Measurements from ENCODE around the gene BLMH. TPM values are rescaled to one million over a fixed set of nuclear protein-coding genes. Genes with fewer than 3 reads are reported as not detected.
"Not testable (repeated sequence)": the region's sequence is repeated elsewhere in the genome, so short reads cannot be mapped to it uniquely, and the experiment has no call there.

The BLMH gene
- total RNA-seq, 2 donors from 2014 or later = 18.7 to 48.1 TPM

GRCh38 chr17:30207655-30208054, 84.1 kb downstream of the BLMH start:
- ATAC-seq = no peak
- intact Hi-C loops (cut with DNase I) = no loop called here

DNA sequence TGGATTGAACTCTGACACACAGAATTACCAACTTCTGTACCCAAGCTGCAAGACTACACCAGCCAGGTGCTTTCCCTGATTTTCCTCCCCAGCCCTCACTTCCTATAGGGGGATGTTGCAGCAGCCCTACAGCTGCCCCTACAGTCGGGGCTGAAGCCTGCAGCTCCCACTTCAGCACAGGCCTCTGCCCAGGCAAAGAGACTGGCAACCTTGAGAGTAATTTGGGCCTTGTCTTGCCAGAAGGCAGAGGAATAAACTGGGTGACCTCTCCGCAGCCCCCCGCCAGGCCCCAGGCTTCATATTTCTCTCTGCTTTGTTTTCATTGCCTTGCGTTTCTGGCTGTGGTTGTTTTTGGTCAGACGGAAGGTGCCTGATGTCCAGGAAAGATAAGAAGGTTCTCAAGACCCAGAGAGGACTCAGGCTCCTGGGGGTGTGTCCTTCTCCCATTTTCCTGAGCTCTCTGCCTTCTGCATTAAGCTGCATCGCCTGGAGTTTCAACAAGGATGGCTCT, 88.2 kb downstream of the BLMH start:
- Histone ChIP-seq H3K9me3 (no peaks in the 10 kb centered on the region), H3K4me3 (no peak overlapping the region), H3K36me3 (replicated peaks in 1 of 2; ENCODE audit: insufficient read depth in 1 of 2, low read depth in 2 of 2) (no peaks in the 10 kb centered on the region), H3K27ac (no peak overlapping the region), H3K27me3 (no peaks in the 10 kb centered on the region), H3K4me1 (no peaks in the 10 kb centered on the region)
- TF ChIP-seq POLR2A (IDR thresholded peaks at IDR 0.05) = no peak
- TF ChIP-seq CTCF (IDR thresholded peaks at IDR 0.05) = no peak
- WGBS, 2 donors = 82 to 84% methylated on average over 5 to 6 of the region's 6 CpGs
- DNase-seq (no peak), ATAC-seq (no peak)
- intact Hi-C loops (cut with DNase I) = no loop called here

More at GRCh38 chr17:30207655-30208054, 84.1 kb downstream of the BLMH start:
- Histone ChIP-seq H3K4me1 (no peaks in the 10 kb centered on the region), H3K9me3 (no peaks in the 10 kb centered on the region), H3K27ac (no peak overlapping the region), H3K27me3 (no peaks in the 10 kb centered on the region), H3K4me3 (no peak overlapping the region), H3K36me3 (replicated peaks in 1 of 2; ENCODE audit: insufficient read depth in 1 of 2, low read depth in 2 of 2) (no peaks in the 10 kb centered on the region)
- no peak for TF ChIP-seq CTCF (IDR thresholded peaks at IDR 0.05)
- DNase-seq = no peak
- WGBS, 2 donors = 58 to 71% methylated on average over 8 to 9 of the region's 9 CpGs

- 76 to 85% methylated on average over 8 to 9 of the region's 9 CpGs for WGBS, 2 donors
- H3K4me1 ChIP-seq; H3K36me3 ChIP-seq (replicated peaks in 1 of 2; ENCODE audit: insufficient read depth in 1 of 2, low read depth in 2 of 2); DNase-seq; H3K27ac ChIP-seq; ATAC-seq; H3K4me3 ChIP-seq; intact Hi-C loops (cut with DNase I); H3K9me3 ChIP-seq; H3K27me3 ChIP-seq: not testable (repeated sequence)
Measured at GRCh38 chr17:30200656-30201055, 91.1 kb downstream of the BLMH start.

DNA sequence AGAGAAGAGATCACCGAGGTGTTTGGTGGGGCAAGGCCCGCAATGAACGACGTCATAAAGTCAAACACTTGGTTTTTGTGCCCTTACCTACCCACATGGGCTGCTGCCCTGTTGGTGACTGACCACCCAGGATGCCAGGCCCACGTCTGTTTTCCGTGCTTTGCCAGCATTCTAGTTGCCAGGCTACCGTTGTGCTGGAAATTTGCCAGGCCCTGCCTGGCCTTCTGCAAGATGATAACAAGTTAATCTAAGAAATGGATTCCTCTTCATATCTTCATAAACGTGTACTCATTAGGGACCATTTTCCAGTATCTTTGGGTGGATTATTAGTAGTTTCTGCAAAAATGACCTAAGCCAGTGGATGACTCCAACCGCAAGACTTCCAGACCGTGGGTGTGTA, 91.6 kb downstream of the BLMH start:
- Histone ChIP-seq H3K36me3 (replicated peaks in 1 of 2; ENCODE audit: insufficient read depth in 1 of 2, low read depth in 2 of 2) (no peaks in the 10 kb centered on the region), H3K27me3 (no peaks in the 10 kb centered on the region), H3K27ac (no peak overlapping the region), H3K4me1 (no peaks in the 10 kb centered on the region), H3K9me3 (no peaks in the 10 kb centered on the region), H3K4me3 (no peak overlapping the region)
- no peak for ATAC-seq
- intact Hi-C loops (cut with DNase I) = no loop called here
- DNase-seq = peak in 1 of 4 donors; percentile 14
- 60 to 61% methylated on average over 10 of the region's 10 CpGs for WGBS, 2 donors
- TF ChIP-seq CTCF (IDR thresholded peaks at IDR 0.05) (no peak), POLR2A (IDR thresholded peaks at IDR 0.05) (no peak)

GRCh38 chr17:30199600-30199999, 92.1 kb downstream of the BLMH start:
- 65 to 69% methylated on average over 5 of the region's 5 CpGs for WGBS, 2 donors
- ATAC-seq (no peak), DNase-seq (no peak)
- TF ChIP-seq CTCF (IDR thresholded peaks at IDR 0.05) (no peak), POLR2A (IDR thresholded peaks at IDR 0.05) (no peak)
- H3K27ac ChIP-seq = no peak overlapping the region
- no peaks in the 10 kb centered on the region for H3K4me1 ChIP-seq
- H3K4me3 ChIP-seq = no peak overlapping the region
- no peaks in the 10 kb centered on the region for H3K27me3 ChIP-seq
- intact Hi-C loops (cut with DNase I) = no loop called here
- no peaks in the 10 kb centered on the region for H3K36me3 ChIP-seq (replicated peaks in 1 of 2; ENCODE audit: insufficient read depth in 1 of 2, low read depth in 2 of 2)
- no peaks in the 10 kb centered on the region for H3K9me3 ChIP-seq

Small RNA genes within 50 kb of the gene (small RNA-seq; reads per million reads assigned to genes)
- gene RF00154 (57.2 reads per million, percentile 96 among the genes with 10 or more reads in this experiment), gene RNU6-1267P (not detected)

Other genes with a start within 250 kb of the BLMH start
- gene NSRP1, start 175.1 kb downstream of the BLMH start, total RNA-seq = 10 to 100 TPM; 19.2 to 22.7 TPM
- 1 to 10 TPM in 1 of 2 donors, under 1 TPM in 1; 0.33 to 2.1 TPM for gene SLC6A4, start 56.2 kb downstream of the BLMH start, total RNA-seq
- gene TMIGD1, start 42.1 kb upstream of the BLMH start, total RNA-seq = not detected
- 10 to 100 TPM; 30.0 to 68.0 TPM for gene CPD, start 87.0 kb upstream of the BLMH start, total RNA-seq
- gene GOSR1, start 185.5 kb upstream of the BLMH start, total RNA-seq = 10 to 100 TPM; 20.8 to 24.1 TPM